GM12875 (cell line): ENCODE measurements around the gene ZFHX3.

Source experiments
- H3K4me3 ChIP-seq: one replicate; pipeline ENCODE4 v1.5.1; 2011; ENCODE audit warnings: low read depth, low read length, control low read depth
- CTCF ChIP-seq: IDR thresholded peaks from 2 replicates; pipeline ENCODE4 v1.5.1; 2011; ENCODE audit warnings: low read depth, mild to moderate bottlenecking, control low read depth, inconsistent platforms, low read length, moderate library complexity, borderline replicate concordance; ENCODE audit not compliant: insufficient read depth

ZFHX3 gene

GRCh38 chr16:72927199-72928089 lies 120.5 kb downstream of the ZFHX3 start:
- H3K4me3 ChIP-seq, result no peak overlapping the region
- TF ChIP-seq CTCF, result no peak

- H3K4me3 ChIP-seq, result no peak overlapping the region
- no peak for TF ChIP-seq CTCF
These were observed 121.5 kb downstream of the ZFHX3 start for GRCh38 chr16:72926177-72927070.

GRCh38 chr16:72925631-72925979 lies 122.3 kb downstream of the ZFHX3 start:
- TF ChIP-seq CTCF, result no peak
- no peak overlapping the region for H3K4me3 ChIP-seq

- no peak overlapping the region for H3K4me3 ChIP-seq
- no peak for TF ChIP-seq CTCF
These were observed 122.8 kb downstream of the ZFHX3 start for GRCh38 chr16:72924927-72925630.

GRCh38 chr16:72924537-72924926 lies 123.4 kb downstream of the ZFHX3 start:
- no peak for TF ChIP-seq CTCF
- no peak overlapping the region for H3K4me3 ChIP-seq

GRCh38 chr16:72923757-72924156 lies 124.2 kb downstream of the ZFHX3 start:
- H3K4me3 ChIP-seq, result no peak overlapping the region
- no peak for TF ChIP-seq CTCF
